ENCODE results near the gene MYO1D. TPM values are rescaled to one million over a fixed set of nuclear protein-coding genes. Genes with fewer than 3 reads are reported as not detected.

MYO1D gene
- total and polyA plus RNA-seq, 8 donors, result 11.6 to 727 (median 73.4) TPM

GRCh38 chr17:32518646-32519227 is 358.2 kb downstream of the MYO1D start:
- no peaks in the 10 kb centered on the region for H3K9me3 ChIP-seq
- DNase-seq, result peak in 1 of 2 donors; percentile 17
- TF ChIP-seq POLR2AphosphoS5 (IDR thresholded peaks at IDR 0.05) (no peak), CTCF (IDR thresholded peaks at IDR 0.05) (no peak), EP300 (IDR thresholded peaks at IDR 0.05) (no peak), POLR2A (IDR thresholded peaks at IDR 0.05) (no peak)
- no peaks in the 10 kb centered on the region for H3K36me3 ChIP-seq
- 32 to 53% (median 46%) methylated on average over 15 to 31 of the region's 31 CpGs for WGBS, 5 donors
- H3K4me1 ChIP-seq, result peaks cover 13 to 21% (median 18%) of the 10 kb centered on the region in 4 donors
- H3K4me3 ChIP-seq, result peak overlapping the region; percentile 50 to 55 (median 55)
- intact Hi-C loops (cut with DNase I; ENCODE audit: low total_unique reads), result no loop called here
- H3K27me3 ChIP-seq, result peaks cover 0 to 10% (median 0%) of the 10 kb centered on the region in 3 donors
- peak overlapping the region in 1 of 5 donors; percentile 30 for H3K27ac ChIP-seq

GRCh38 chr17:32517982-32518381 is 358.9 kb downstream of the MYO1D start:
- 84 to 96% (median 94%) methylated on average over 5 to 7 of the region's 7 CpGs for WGBS, 5 donors
- no peak overlapping the region for H3K27ac ChIP-seq

GRCh38 chr17:32516940-32517701 is 359.8 kb downstream of the MYO1D start:
- no peak overlapping the region for H3K27ac ChIP-seq
- WGBS, 5 donors, result 84 to 89% (median 86%) methylated on average over 12 of the region's 12 CpGs
- TF ChIP-seq POLR2A (IDR thresholded peaks at IDR 0.05), result no peak
- TF ChIP-seq CTCF (IDR thresholded peaks at IDR 0.05), result no peak
- no peak for TF ChIP-seq EP300 (IDR thresholded peaks at IDR 0.05)
- H3K9me3 ChIP-seq, result no peaks in the 10 kb centered on the region
- peaks cover 0 to 10% (median 0%) of the 10 kb centered on the region in 3 donors for H3K27me3 ChIP-seq
- no peaks in the 10 kb centered on the region for H3K36me3 ChIP-seq
- peaks cover 13 to 21% (median 18%) of the 10 kb centered on the region in 4 donors for H3K4me1 ChIP-seq
- intact Hi-C loops (cut with DNase I; ENCODE audit: low total_unique reads), result no loop called here
- H3K4me3 ChIP-seq, result no peak overlapping the region
- DNase-seq, result no peak

More at GRCh38 chr17:32517982-32518381, 358.9 kb downstream of the MYO1D start:
- no peak for TF ChIP-seq POLR2AphosphoS5 (IDR thresholded peaks at IDR 0.05)
- TF ChIP-seq CTCF (IDR thresholded peaks at IDR 0.05), result no peak
- no peak for TF ChIP-seq POLR2A (IDR thresholded peaks at IDR 0.05)
- TF ChIP-seq EP300 (IDR thresholded peaks at IDR 0.05), result no peak
- H3K4me3 ChIP-seq, result no peak overlapping the region
- H3K27me3 ChIP-seq, result peaks cover 0 to 10% (median 0%) of the 10 kb centered on the region in 3 donors
- no peaks in the 10 kb centered on the region for H3K9me3 ChIP-seq
- intact Hi-C loops (cut with DNase I; ENCODE audit: low total_unique reads), result no loop called here
- no peak for DNase-seq
- peaks cover 13 to 21% (median 18%) of the 10 kb centered on the region in 4 donors for H3K4me1 ChIP-seq
- no peaks in the 10 kb centered on the region for H3K36me3 ChIP-seq

GRCh38 chr17:32516450-32516849 is 360.5 kb downstream of the MYO1D start:
- DNase-seq, result no peak
- Histone ChIP-seq H3K36me3 (no peaks in the 10 kb centered on the region), H3K27ac (no peak overlapping the region), H3K9me3 (no peaks in the 10 kb centered on the region), H3K27me3 (peaks cover 0 to 10% (median 0%) of the 10 kb centered on the region in 3 donors), H3K4me1 (peaks cover 13 to 21% (median 18%) of the 10 kb centered on the region in 4 donors), H3K4me3 (no peak overlapping the region)
- 16 to 80% (median 38%) methylated on average over 2 of the region's 2 CpGs for WGBS, 5 donors
- TF ChIP-seq EP300 (IDR thresholded peaks at IDR 0.05) (no peak), POLR2AphosphoS5 (IDR thresholded peaks at IDR 0.05) (no peak), CTCF (IDR thresholded peaks at IDR 0.05) (no peak), POLR2A (IDR thresholded peaks at IDR 0.05) (no peak)
- intact Hi-C loops (cut with DNase I; ENCODE audit: low total_unique reads), result no loop called here
